ENCODE data around the gene C1orf21.
"Not testable (repeated sequence)": the region's sequence is repeated elsewhere in the genome, so short reads cannot be mapped to it uniquely, and the experiment has no call there.

Gene C1orf21

GRCh38 chr1:184386312-184387068 is at the start of gene C1orf21:
Gene C1orf21 (plus strand): TSS chr1:184387029. CDS start chr1:184477510, 90,481 bp downstream.
- DNase-seq, result peak; percentile 87

GRCh38 chr1:184337865-184338264 is 49.0 kb upstream of the C1orf21 start:
- not testable (repeated sequence) for DNase-seq

- no peak for DNase-seq
These were observed 45.8 kb upstream of the C1orf21 start for GRCh38 chr1:184340984-184341383.

- no peak for DNase-seq
These were observed 36.3 kb upstream of the C1orf21 start for GRCh38 chr1:184350573-184350972.

GRCh38 chr1:184351416-184351975 is 35.3 kb upstream of the C1orf21 start:
- DNase-seq, result no peak

- no peak for DNase-seq
These were observed 34.1 kb upstream of the C1orf21 start for GRCh38 chr1:184352776-184353175.

- no peak for DNase-seq
These were observed 32.1 kb upstream of the C1orf21 start for GRCh38 chr1:184354719-184355118.

GRCh38 chr1:184356891-184357290 is 29.9 kb upstream of the C1orf21 start:
- no peak for DNase-seq

- DNase-seq, result no peak
These were observed 28.6 kb upstream of the C1orf21 start for GRCh38 chr1:184358256-184358655.

GRCh38 chr1:184359909-184360308 is 26.9 kb upstream of the C1orf21 start:
- no peak for DNase-seq

GRCh38 chr1:184362876-184363275 is 24.0 kb upstream of the C1orf21 start:
- DNase-seq, result no peak

GRCh38 chr1:184365699-184366098 is 21.1 kb upstream of the C1orf21 start:
- no peak for DNase-seq

GRCh38 chr1:184366997-184367396 is 19.8 kb upstream of the C1orf21 start:
- no peak for DNase-seq

- no peak for DNase-seq
These were observed 19.3 kb upstream of the C1orf21 start for GRCh38 chr1:184367427-184368038.

- no peak for DNase-seq
These were observed 18.5 kb upstream of the C1orf21 start for GRCh38 chr1:184368354-184368753.

- no peak for DNase-seq
These were observed 16.0 kb upstream of the C1orf21 start for GRCh38 chr1:184370850-184371249.

GRCh38 chr1:184373155-184373554 is 13.7 kb upstream of the C1orf21 start:
- no peak for DNase-seq

GRCh38 chr1:184376369-184376768 is 10.5 kb upstream of the C1orf21 start:
- DNase-seq, result no peak

GRCh38 chr1:184379111-184379752 is 7.6 kb upstream of the C1orf21 start:
- no peak for DNase-seq

GRCh38 chr1:184380468-184380867 is 6.4 kb upstream of the C1orf21 start:
- no peak for DNase-seq

GRCh38 chr1:184383772-184384323 is 3.0 kb upstream of the C1orf21 start:
- DNase-seq, result no peak

- DNase-seq, result no peak
These were observed 941 bp upstream of the C1orf21 start for GRCh38 chr1:184385865-184386311.

GRCh38 chr1:184387069-184387475 is 243 bp downstream of the C1orf21 start:
- no peak for DNase-seq

Data from NCI-H1694 treated with DMSO at 0.1 percent for 48 hours (cell line).